Fibroblast of skin of abdomen (primary cell): Measurements from ENCODE around the gene NCK2.

Experiments used
- DNase-seq: peaks from one replicate; pipeline ENCODE4 v3.0.0-alpha.2; 2013

The NCK2 gene

GRCh38 chr2:105814291-105814940, 69.7 kb downstream of the NCK2 start:
- peak; percentile 17 for DNase-seq

GRCh38 chr2:105815401-105815800, 70.7 kb downstream of the NCK2 start:
- no peak for DNase-seq

- no peak for DNase-seq
Observed at GRCh38 chr2:105820151-105820550, 75.4 kb downstream of the NCK2 start.

GRCh38 chr2:105820691-105821090, 76.0 kb downstream of the NCK2 start:
- DNase-seq = no peak

GRCh38 chr2:105821428-105822125, 76.9 kb downstream of the NCK2 start:
- DNase-seq = no peak

- no peak for DNase-seq
Observed at GRCh38 chr2:105822186-105822585, 77.5 kb downstream of the NCK2 start.

- DNase-seq = no peak
Observed at GRCh38 chr2:105824446-105824845, 79.7 kb downstream of the NCK2 start.

GRCh38 chr2:105827351-105828096, 82.8 kb downstream of the NCK2 start:
- DNase-seq = no peak

- DNase-seq = no peak
Observed at GRCh38 chr2:105828558-105828957, 83.8 kb downstream of the NCK2 start.

GRCh38 chr2:105834931-105835330, 90.2 kb downstream of the NCK2 start:
- no peak for DNase-seq

GRCh38 chr2:105836341-105836740, 91.6 kb downstream of the NCK2 start:
- no peak for DNase-seq

- no peak for DNase-seq
Observed at GRCh38 chr2:105836840-105837692, 92.4 kb downstream of the NCK2 start.

- no peak for DNase-seq
Observed at GRCh38 chr2:105839793-105840192, 95.1 kb downstream of the NCK2 start.

GRCh38 chr2:105840933-105841332, 96.2 kb downstream of the NCK2 start:
- DNase-seq = no peak

- no peak for DNase-seq
Observed at GRCh38 chr2:105841551-105841950, 96.8 kb downstream of the NCK2 start.

GRCh38 chr2:105842555-105842954, 97.8 kb downstream of the NCK2 start:
- no peak for DNase-seq

GRCh38 chr2:105843476-105844374, 99.0 kb downstream of the NCK2 start:
- DNase-seq = no peak

GRCh38 chr2:105845976-105846375, 101.3 kb downstream of the NCK2 start:
- no peak for DNase-seq

GRCh38 chr2:105847056-105847455, 102.3 kb downstream of the NCK2 start:
- no peak for DNase-seq

- DNase-seq = no peak
Observed at GRCh38 chr2:105848367-105848766, 103.7 kb downstream of the NCK2 start.

GRCh38 chr2:105849431-105850179, 104.9 kb downstream of the NCK2 start:
- no peak for DNase-seq
